Neural cell (in vitro differentiated cells): ENCODE measurements around the gene ZNHIT2. TPM values are rescaled to one million over a fixed set of nuclear protein-coding genes. Genes with fewer than 3 reads are reported as not detected.

Experiments
- H2AFZ ChIP-seq: fragments of 200-600, 300-800 bp; sonication (generic), shearing (Covaris generic); 2 replicates; pipeline ENCODE4 v1.6.0; 2014; ENCODE audit warnings: low read depth, mild to moderate bottlenecking, antibody characterized with exemption, low read length, moderate library complexity
- H3F3A ChIP-seq: fragments of 200-600 bp; shearing (Covaris generic); 2 replicates; pipeline ENCODE4 v1.6.1; 2016; ENCODE audit warnings: mild to moderate bottlenecking, moderate library complexity, mixed read lengths, antibody characterized with exemption, low read length; ENCODE audit not compliant: insufficient read depth, poor library complexity, severe bottlenecking
- H3K27ac ChIP-seq: fragments of 200-600, 300-800 bp; sonication (generic), shearing (Covaris generic); 2 replicates; pipeline ENCODE4 v1.5.1; 2014; ENCODE audit warnings: mild to moderate bottlenecking, low read length, moderate library complexity
- H3K27me3 ChIP-seq: fragments of 300-800, 200-600 bp; sonication (generic), shearing (Covaris generic); 2 replicates; pipeline ENCODE4 v1.6.0; 2014; ENCODE audit warnings: mild to moderate bottlenecking, low read depth, low read length, moderate library complexity; ENCODE audit not compliant: insufficient read depth
- H3K36me3 ChIP-seq: fragments of 300-800, 200-600 bp; sonication (generic), shearing (Covaris generic); 2 replicates; pipeline ENCODE4 v1.5.1; 2014; ENCODE audit warnings: mild to moderate bottlenecking, antibody characterized with exemption, low read length, moderate library complexity; ENCODE audit not compliant: insufficient read depth
- H3K4me2 ChIP-seq: fragments of 300-800, 200-600 bp; sonication (generic), shearing (Covaris generic); 2 replicates; pipeline ENCODE4 v1.6.0; 2014; ENCODE audit warnings: mild to moderate bottlenecking, low read length
- H3K4me3 ChIP-seq: fragments of 300-800, 200-600 bp; sonication (generic), shearing (Covaris generic); 2 replicates; pipeline ENCODE4 v1.5.1; 2014; ENCODE audit warnings: mild to moderate bottlenecking, low read length, moderate library complexity
- H3K79me2 ChIP-seq: fragments of 200-600 bp; shearing (Covaris generic); replicated peaks from 2 replicates; pipeline ENCODE4 v1.6.0; 2014; ENCODE audit warnings: mild to moderate bottlenecking, low read length, moderate library complexity; ENCODE audit not compliant: insufficient read depth
- H3K9ac ChIP-seq: fragments of 300-800, 200-600 bp; sonication (generic), shearing (Covaris generic); 2 replicates; pipeline ENCODE4 v1.6.1; 2016; ENCODE audit warnings: mild to moderate bottlenecking, low read length, mixed read lengths
- H3K9me2 ChIP-seq: fragments of 200-600 bp; shearing (Covaris generic); 2 replicates; pipeline ENCODE4 v1.6.1; 2016; ENCODE audit warnings: mild to moderate bottlenecking, low read length, mixed read lengths; ENCODE audit not compliant: insufficient read depth
- H3K9me3 ChIP-seq: fragments of 200-600, 300-800 bp; sonication (generic), shearing (Covaris generic); 2 replicates; pipeline ENCODE4 v1.6.1; 2016; ENCODE audit warnings: mild to moderate bottlenecking, mixed run types, low read length, moderate library complexity, mixed read lengths
- H4K20me1 ChIP-seq: fragments of 200-600 bp; shearing (Covaris generic); 2 replicates; pipeline ENCODE4 v1.6.1; 2016; ENCODE audit warnings: mild to moderate bottlenecking, mixed run types; ENCODE audit not compliant: insufficient read depth
- EP300 ChIP-seq: fragments of 450-650 bp; conservative IDR thresholded peaks from 2 replicates; pipeline ENCODE4 v1.6.1; 2014; ENCODE audit warnings: antibody characterized with exemption, mild to moderate bottlenecking, moderate library complexity; ENCODE audit not compliant: poor library complexity, severe bottlenecking
- EZH2 ChIP-seq: fragments of 200-600, 300-800 bp; shearing (Covaris generic), sonication (generic); IDR thresholded peaks from 2 replicates; pipeline ENCODE4 v1.6.1; 2014; ENCODE audit warnings: antibody characterized with exemption, low read length, borderline replicate concordance, mild to moderate bottlenecking; ENCODE audit not compliant: insufficient read depth, poor library complexity, severe bottlenecking
- MXI1 ChIP-seq: fragments of 450-650 bp; conservative IDR thresholded peaks from 2 replicates; pipeline ENCODE4 v1.6.1; 2014; ENCODE audit warnings: antibody characterized with exemption, mild to moderate bottlenecking; ENCODE audit not compliant: poor library complexity, severe bottlenecking
- POLR2AphosphoS5 ChIP-seq: IDR thresholded peaks from 2 replicates; pipeline ENCODE4 v1.6.1; 2012
- RAD21 ChIP-seq: fragments of 450-650 bp; conservative IDR thresholded peaks from 2 replicates; pipeline ENCODE4 v1.6.1; 2014; ENCODE audit warnings: antibody characterized with exemption, mild to moderate bottlenecking, moderate library complexity
- REST ChIP-seq: IDR thresholded peaks from 2 replicates; pipeline ENCODE4 v1.6.1; 2012; ENCODE audit warnings: borderline replicate concordance
- SMC3 ChIP-seq: fragments of 450-650 bp; conservative IDR thresholded peaks from 2 replicates; pipeline ENCODE4 v1.6.1; 2014; ENCODE audit warnings: antibody characterized with exemption, mild to moderate bottlenecking, moderate library complexity; ENCODE audit not compliant: poor library complexity
- TAF1 ChIP-seq: IDR thresholded peaks from 2 replicates; pipeline ENCODE4 v1.6.1; 2012; ENCODE audit warnings: low read depth
- polyA plus RNA-seq: library from polyadenylated mRNA; depleted of rRNA; stranded (reverse); fragments of >200 nt; gene quantifications from 2 replicates; pipeline ENCODE4 v1.2.3, GENCODE V29; 2014
- TF ChIP-seq, protein P1 (sequence below): fragments of 450-650 bp; IDR thresholded peaks from 2 replicates; pipeline ENCODE4 v1.5.1; 2014; ENCODE audit warnings: antibody characterized with exemption, mild to moderate bottlenecking, moderate library complexity; ENCODE audit not compliant: poor library complexity, severe bottlenecking

The ZNHIT2 gene
- polyA plus RNA-seq, 1 donor from 2014 or later = 7.0 TPM

- Histone ChIP-seq H3K9me3 (no peaks in the 10 kb centered on the region), H2AFZ (no peak overlapping the region), H3K27ac (no peak overlapping the region), H3K36me3 (no peaks in the 10 kb centered on the region), H3K9me2 (no peaks in the 10 kb centered on the region), H3F3A (no peaks in the 10 kb centered on the region), H3K4me3 (no peak overlapping the region), H4K20me1 (no peaks in the 10 kb centered on the region), H3K9ac (no peak overlapping the region), H3K27me3 (no peaks in the 10 kb centered on the region), H3K79me2 (no peaks in the 10 kb centered on the region), H3K4me2 (no peak overlapping the region)
- no peak for TF ChIP-seq SMC3
Measured at GRCh38 chr11:65157336-65157735, 39.8 kb upstream of the ZNHIT2 start.

GRCh38 chr11:65156926-65157325, 39.4 kb upstream of the ZNHIT2 start:
- Histone ChIP-seq H3K79me2 (no peaks in the 10 kb centered on the region), H3K36me3 (no peaks in the 10 kb centered on the region), H3K9me2 (no peaks in the 10 kb centered on the region), H3K4me3 (no peak overlapping the region), H3F3A (no peaks in the 10 kb centered on the region), H3K4me2 (no peak overlapping the region), H3K27me3 (no peaks in the 10 kb centered on the region), H4K20me1 (no peaks in the 10 kb centered on the region), H3K27ac (no peak overlapping the region), H3K9me3 (no peaks in the 10 kb centered on the region), H2AFZ (no peak overlapping the region), H3K9ac (no peak overlapping the region)
- TF ChIP-seq SMC3 (no peak), TAF1 (no peak), POLR2AphosphoS5 (no peak), MXI1 (no peak), REST (no peak), RAD21 (no peak), EP300 (no peak), EZH2 (no peak)
- TF ChIP-seq, protein P1, sequence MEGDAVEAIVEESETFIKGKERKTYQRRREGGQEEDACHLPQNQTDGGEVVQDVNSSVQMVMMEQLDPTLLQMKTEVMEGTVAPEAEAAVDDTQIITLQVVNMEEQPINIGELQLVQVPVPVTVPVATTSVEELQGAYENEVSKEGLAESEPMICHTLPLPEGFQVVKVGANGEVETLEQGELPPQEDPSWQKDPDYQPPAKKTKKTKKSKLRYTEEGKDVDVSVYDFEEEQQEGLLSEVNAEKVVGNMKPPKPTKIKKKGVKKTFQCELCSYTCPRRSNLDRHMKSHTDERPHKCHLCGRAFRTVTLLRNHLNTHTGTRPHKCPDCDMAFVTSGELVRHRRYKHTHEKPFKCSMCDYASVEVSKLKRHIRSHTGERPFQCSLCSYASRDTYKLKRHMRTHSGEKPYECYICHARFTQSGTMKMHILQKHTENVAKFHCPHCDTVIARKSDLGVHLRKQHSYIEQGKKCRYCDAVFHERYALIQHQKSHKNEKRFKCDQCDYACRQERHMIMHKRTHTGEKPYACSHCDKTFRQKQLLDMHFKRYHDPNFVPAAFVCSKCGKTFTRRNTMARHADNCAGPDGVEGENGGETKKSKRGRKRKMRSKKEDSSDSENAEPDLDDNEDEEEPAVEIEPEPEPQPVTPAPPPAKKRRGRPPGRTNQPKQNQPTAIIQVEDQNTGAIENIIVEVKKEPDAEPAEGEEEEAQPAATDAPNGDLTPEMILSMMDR = no peak

DNA sequence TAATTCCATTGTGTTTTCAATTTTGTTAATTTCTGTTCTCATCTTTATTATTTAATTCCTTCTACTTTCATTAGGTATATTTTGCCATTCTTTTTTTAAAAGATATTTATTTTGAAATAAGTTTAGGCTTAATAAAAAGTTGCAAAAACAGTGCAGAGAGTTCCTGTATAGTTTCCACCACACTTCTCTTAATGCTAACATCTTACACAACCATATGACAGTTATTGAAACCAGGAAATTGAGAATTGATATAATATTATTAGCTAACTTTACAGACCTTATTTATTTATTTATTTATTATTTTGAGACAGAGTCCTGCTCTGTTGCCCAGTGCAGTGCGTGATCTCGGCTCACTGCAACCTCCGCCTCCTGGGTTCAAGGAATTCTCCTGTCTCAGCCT, 38.8 kb upstream of the ZNHIT2 start:
- H3K79me2 ChIP-seq = no peaks in the 10 kb centered on the region
- TF ChIP-seq RAD21 (no peak), TAF1 (no peak), REST (no peak), EP300 (no peak), EZH2 (no peak), SMC3 (no peak), POLR2AphosphoS5 (no peak), MXI1 (no peak)
- TF ChIP-seq, protein P1 = no peak
- H3K27ac ChIP-seq = no peak overlapping the region
- H3K36me3 ChIP-seq = no peaks in the 10 kb centered on the region
- H3K9ac ChIP-seq = no peak overlapping the region
- no peaks in the 10 kb centered on the region for H3K27me3 ChIP-seq
- H3K4me3 ChIP-seq = no peak overlapping the region
- no peaks in the 10 kb centered on the region for H3K9me2 ChIP-seq
- H3K9me3 ChIP-seq = no peaks in the 10 kb centered on the region
- H4K20me1 ChIP-seq = no peaks in the 10 kb centered on the region
- no peaks in the 10 kb centered on the region for H3F3A ChIP-seq
- no peak overlapping the region for H2AFZ ChIP-seq
- no peak overlapping the region for H3K4me2 ChIP-seq
